ENCODE results near the gene PGGHG.
"Not testable (repeated sequence)": the region's sequence is repeated elsewhere in the genome, so short reads cannot be mapped to it uniquely, and the experiment has no call there.

PGGHG gene

DNA sequence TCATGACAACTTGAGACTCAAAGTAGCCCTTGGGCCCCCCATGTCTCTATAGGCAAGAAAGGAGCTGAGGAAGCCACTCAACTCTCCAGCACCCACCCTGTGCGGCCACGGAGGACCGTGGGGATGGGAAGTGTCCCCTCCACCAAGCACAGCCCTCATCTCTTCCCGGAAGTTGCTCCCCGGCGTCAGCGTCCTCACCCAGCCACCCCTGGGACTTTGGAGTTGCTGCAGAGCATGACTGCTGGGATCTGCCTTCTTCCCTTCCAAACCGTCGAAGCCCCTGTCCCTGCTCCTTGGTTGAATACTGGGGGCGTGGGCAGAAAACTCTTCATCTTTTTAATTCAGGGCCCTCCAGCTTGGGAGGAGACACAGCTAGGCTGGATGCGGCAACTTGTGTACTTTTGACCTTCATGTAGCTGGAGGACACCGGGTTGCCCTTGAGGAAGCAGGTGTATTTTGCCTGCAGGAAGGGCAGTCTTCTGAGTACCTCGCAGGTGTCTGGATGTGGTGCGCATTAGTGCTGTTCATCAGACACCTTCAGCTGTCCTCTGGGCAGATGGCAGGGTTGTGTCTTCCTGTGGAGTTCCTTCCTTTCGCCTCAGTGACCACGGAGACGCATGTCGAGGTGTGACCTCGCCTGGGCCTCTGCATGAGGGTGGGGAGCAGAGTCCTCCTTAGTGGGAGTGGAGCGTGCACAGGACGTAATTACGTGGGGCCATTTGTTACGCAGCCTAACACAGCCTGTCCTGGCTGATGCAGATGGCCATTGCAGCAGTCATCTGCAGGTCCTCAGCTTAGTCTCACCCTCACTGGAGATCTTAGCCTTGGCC, 43.9 kb downstream of the PGGHG start:
- no peak for DNase-seq

GRCh38 chr11:333616-334263, 44.8 kb downstream of the PGGHG start:
- not testable (repeated sequence) for DNase-seq

DNA sequence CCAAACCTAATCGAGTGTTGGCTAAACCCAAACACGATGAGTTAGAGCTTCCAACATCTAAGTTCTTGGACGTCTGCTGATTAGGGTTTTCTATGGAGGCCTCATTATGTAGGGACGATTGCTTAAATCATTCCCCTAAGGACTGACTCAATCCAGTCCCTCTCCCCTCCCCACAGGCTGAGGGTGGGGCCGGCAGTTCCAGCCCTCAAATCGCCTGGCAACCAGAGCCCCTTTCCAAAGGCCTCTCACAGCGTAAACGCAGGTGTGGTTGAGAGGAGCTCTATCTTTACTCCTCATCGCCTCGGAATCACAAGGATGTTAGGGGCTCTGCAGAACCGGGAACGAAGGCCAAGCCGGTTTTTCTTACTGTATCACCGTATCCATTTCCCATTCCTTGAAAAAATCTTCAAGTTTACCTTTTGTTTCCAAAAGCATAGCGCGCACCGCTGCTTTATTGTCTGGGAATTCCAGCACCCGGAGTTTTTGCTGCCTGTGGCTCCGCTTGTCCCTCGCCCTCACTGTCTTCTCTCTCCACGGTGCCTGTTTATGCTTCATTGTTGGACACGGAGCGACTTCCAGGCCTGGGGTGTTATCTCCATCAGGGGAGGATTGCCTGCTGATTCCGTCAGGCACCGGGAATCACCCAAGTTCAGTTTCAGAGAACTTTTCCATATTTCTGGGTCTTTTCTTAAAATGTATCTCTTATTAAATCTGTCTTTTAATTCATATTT, 45.5 kb downstream of the PGGHG start:
- DNase-seq: no peak

DNA sequence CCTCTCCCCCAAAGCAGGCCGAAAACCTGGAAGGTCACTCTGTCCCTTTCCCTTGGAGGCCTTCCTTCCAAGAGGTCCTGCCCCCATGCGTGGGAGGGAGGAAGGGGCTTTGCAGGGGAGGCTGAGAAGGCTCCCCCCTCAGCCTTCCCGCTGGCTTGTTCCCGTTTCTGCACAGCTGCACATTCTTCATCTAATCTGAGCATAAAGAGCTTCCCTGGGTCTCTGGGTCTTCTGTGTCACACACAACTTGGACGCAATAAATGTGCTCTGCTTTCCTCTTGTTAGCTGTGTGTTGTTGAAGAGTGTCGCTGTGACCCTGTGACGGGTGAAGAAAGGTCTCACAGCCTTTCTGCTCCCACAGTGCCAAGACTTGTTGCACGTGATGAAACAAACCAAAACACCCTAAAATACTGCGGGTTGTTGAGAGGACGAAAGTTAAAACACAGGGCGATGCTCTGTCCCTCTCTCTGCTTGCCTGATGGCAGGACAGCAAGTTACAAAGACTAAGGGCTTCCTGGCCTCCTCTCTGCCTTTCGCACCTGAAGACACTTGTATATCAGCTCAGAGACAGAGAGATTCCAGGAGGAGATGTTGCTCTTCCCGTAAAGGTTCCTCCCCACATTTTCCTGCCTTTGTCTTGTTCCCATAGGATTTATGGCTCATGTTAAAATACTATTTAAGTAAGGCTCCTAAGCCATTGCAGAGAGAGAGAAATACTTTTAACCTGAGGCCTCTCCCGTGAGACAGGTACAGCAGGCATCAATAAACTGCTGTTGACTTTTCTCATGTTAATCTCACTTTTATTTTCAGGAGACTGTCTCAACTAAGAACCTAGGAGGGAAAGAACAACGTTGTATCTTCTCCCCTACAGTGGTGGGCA, 47.1 kb downstream of the PGGHG start:
- no peak for DNase-seq

- DNase-seq: no peak
Observed at GRCh38 chr11:336659-337198, 47.8 kb downstream of the PGGHG start.

- DNase-seq: no peak
Observed at GRCh38 chr11:337711-338110, 48.8 kb downstream of the PGGHG start.

DNA sequence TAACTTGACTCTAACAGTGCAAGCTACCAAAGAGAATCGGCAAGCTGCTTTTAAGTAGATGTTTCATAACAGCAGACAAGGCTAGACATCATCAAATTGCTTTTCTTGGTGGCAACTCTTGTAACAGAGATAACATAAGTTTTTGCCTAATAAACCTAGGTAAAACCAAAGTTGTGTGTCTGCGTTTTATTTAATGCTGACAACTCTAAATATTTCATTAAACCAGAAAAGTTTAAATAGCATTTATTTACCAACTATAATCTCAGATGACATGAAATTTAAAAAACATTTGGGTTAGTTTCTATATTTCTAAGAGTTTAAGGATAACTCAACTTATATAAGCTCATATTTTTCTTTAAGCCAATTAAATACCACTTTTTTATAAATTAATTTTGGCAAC, 51.0 kb downstream of the PGGHG start:
- no peak for DNase-seq

DNA sequence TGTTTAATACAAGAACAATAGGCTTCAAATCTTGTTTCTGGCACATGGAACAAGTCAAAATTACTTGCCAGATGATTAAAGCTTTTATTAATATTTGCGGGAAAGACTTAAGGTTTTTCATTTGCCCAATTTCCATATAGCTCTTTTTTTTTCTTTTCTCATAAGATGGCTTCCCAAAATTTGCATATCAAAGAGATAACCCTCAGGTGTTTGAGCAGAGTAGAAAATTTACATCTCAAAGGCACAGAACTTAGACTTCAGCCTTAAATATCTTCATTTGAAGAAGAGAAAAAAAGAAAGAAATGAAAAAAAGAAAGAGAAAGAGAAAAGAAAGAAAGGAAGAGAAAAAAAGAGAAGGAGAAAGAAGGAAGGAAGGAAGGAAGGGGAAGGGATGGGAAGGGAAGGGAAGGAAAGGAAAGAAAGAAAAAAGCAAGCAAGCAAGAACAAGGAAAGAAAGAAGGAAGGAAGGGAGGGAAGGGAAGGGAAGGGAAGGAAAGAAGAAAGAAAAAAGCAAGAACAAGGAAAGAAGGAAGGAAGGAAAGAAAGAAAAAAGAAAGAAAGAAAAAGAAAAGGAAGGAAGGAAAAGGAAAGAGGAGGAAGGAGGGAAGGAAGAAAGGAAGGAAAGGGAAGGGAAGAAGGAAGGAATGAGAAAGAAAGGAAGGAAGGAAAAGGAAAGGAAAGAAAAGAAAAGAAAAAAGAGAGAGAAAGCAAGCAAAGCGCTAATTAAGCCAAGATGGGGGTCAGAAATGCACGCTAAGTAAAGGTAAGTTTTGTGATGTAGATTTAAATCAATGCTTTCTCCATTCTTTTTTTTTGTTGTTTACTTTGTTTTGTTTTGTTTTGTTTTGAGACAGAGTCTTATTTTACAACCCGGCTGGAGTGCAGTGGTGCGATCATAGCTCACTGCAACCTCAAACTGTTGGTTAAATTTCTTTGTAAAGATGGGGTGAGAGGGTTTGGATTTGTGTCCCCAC, 51.9 kb downstream of the PGGHG start:
- no peak for DNase-seq

DNA sequence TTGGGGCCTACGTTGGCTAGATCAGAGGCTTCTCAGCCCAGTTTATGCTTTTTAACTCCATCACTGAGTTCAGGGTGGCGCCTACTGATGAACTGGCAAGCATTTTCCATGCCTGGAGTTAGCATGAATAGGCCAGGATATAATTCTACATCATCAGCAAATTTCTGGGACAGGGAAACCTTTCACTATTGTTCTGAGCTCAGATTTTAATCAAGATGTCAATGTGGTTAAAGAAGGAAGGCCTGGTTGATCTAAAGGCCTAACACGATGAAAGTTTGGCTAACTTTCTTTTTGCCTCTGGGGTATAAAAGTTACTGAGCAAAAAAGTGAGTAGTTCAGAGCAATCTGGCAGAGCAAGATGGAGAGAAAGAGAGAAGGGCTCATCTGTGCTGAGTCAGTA, 53.4 kb downstream of the PGGHG start:
- no peak for DNase-seq

DNA sequence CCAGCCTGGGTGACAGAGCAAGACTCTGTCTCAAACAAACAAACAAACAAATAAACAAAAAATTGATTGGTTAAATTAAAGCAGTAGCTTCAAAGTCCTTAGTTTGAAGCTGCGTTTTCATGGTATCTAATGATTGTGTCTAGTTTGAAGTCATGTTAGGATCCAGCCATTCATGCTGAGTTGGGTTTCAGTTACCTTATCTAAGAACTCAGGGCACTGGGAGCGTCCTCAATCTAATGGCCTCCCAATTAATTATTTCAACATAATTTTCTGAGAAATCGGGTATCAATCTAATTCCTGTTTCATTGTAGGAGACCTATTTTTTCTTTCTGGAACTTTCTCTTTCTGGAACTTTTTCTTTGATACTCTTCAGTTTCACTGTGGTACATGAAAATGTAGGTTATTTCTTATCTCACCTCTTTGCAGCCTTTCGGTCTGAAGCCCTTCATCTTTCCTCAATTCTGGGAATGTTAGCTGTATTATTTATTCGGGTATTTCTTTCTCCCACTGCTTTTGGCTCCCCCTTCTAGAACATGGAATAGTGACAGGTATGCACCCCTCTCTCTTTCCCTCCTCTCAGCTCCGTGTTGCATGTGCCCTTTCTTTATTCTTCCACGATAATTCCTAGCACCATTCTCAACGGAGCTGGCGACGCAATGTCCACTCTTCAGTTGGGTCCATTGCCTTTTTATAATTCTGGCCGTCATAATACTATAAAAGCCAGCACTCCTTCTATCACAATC, 56.1 kb downstream of the PGGHG start:
- no peak for DNase-seq

All from activated CD4-positive, alpha-beta T cell treated with anti-CD3 and anti-CD28 coated beads, Interleukin-2, amount 50 U/mL, for 4 hours (primary cell).